ENCODE data around the gene B3GNT8. TPM values are rescaled to one million over a fixed set of nuclear protein-coding genes. Genes with fewer than 3 reads are reported as not detected.

The B3GNT8 gene
- 1.5 and 3.9 TPM in 2 replicates for total RNA-seq

GRCh38 chr19:41426952-41427646 lies at the start of gene B3GNT8:
TSS of gene B3GNT8 (minus strand) at chr19:41427374. CDS start at chr19:41426778, 596 bp downstream.

DNA sequence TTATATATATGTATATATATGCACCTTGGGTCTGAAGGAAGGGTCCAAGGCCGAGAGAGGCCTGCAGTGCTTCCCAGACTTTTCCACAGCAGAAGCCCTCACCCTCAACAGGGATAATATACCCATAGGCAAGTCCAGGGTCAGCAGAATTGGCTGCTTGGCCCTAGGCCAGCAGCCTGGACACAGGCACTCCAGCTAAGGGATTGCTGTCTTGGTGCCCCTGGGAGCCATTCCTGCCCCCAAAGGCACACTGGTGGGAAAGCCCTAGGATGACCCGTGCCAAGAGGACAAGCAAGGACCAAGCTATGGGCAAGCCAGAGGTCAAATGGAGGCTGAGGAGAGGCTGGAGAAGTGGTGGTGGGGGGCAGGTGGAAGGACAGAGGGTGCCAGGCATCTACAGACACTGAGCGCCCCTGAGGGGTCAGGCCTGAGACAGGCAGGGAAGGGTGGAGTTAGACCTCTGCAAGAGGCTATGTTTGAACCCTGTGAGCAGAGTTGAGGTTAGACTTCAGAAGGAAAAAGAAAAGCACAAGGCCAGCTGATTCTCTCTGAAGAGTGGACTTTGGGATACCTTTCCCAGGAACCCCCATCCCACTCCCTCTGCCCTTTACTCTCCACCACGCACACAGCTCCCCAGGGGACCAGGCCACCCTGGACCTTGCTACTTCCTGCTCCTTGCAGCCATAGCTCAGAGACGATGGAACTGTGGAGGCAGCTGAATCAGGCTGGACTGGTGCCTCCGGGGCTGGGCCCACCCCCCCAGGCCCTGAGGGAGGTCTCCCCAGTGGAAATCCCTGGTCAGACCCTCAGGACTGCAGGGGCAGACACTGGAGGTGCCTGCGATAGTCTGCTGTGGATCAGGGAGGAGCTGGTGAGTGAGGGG lies 15.5 kb upstream of the B3GNT8 start, which contains the start of gene ERICH4:
TSS of gene ERICH4 (plus strand) at position 684 of the 883 bp plus-strand sequence. CDS start at position 698, 14 bp downstream.

DNA sequence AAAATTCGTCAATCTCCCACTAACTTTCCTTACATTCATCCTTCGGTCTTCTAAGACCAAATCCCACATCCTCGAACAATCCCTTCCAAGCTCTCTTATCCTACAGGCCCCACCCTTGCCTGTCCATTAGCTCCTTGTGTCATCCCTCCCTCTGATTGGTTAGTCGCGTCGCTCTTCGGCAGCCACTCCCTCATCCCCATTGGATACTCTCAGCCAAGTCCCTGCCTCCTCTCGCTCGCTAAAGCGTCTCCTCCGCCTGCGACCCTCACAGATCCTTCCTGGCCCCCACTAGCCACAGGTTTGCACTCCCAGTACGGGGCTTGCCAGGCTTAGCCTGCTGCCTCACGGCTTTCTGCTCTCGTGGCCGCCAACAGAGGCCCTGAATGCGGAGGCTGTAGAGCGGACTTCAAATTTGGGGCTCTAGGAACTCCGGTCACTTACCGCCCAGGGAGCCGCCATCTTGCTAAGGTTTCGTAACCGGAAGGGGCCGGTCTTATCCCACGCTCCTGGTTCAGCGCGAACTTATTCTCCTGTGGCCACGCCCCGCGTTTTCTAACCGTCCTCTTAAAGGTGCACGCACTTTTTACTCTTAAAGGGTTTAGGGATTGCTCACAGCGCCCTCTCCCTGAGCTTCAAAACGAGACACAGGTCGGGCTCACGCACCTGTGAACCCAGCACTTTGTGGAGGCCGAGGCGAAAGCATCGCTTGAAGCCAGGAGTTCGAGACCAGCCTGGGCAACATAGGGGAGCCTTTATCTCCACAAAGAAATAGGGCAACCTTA lies 12.5 kb upstream of the B3GNT8 start, which contains the start of gene DMAC2:
TSS of gene DMAC2 (minus strand) at position 472 of the 782 bp plus-strand sequence. CDS start at position 459, 13 bp downstream.

GRCh38 chr19:41397086-41398049 lies 29.8 kb downstream of the B3GNT8 start, which contains the start of the genes BCKDHA and EXOSC5:
TSS of gene BCKDHA (plus strand) at chr19:41397818. CDS start at chr19:41397828, 10 bp downstream.
TSS of gene EXOSC5 (minus strand) at chr19:41397359. CDS start at chr19:41397328, 31 bp downstream.

DNA sequence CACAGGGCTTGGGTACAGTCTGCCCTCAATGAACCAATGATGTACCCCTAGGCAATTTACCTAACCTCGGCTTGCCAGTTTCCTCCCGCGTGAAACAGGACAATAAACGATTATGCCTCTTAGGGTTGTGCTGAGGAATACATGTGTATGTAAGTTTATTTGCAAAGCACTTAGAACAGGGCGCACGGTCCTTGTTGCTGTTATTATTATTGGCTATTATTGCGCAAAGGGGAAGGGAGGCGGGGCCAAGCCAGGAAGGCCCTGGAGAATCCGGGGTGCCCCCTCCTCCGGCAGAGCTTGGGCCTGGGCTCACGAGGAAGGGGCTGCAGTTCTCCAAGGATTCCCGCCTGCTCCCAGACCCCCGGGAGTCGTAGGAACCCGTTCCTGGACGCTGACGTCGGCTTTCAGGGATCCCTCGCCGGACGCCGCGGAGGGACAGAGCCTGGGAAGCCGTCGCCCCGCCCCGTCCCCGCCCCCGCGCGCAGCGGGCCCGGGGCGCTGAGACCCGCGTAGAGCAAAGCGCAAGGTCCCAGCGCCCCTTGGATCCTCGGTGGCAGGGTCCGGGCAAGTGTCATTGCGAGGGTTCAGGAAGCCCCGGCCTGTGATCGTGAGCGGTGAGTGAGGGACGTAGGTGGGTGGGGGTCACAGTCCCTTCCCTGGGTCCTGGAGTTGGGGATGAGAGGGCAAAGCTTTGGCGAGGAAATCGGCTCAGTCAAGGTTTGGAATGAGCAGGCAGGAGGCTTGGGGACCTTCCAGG lies 50.8 kb downstream of the B3GNT8 start, which contains the start of gene TMEM91:
TSS of gene TMEM91 (plus strand) at position 293 of the 757 bp plus-strand sequence. CDS start 1,777 bp downstream, outside the sequence.

Other genes starting within 250 kb of the B3GNT8 start
- gene CYP2S1, start 234.2 kb downstream of the B3GNT8 start, total RNA-seq = 2.9 and 4.1 TPM in 2 replicates
- 356 and 367 TPM in 2 replicates for gene AXL, start 208.2 kb downstream of the B3GNT8 start, total RNA-seq
- 125 and 158 TPM in 2 replicates for gene HNRNPUL1, start 163.0 kb downstream of the B3GNT8 start, total RNA-seq
- 11.9 and 18.6 TPM in 2 replicates for gene CCDC97, start 117.2 kb downstream of the B3GNT8 start, total RNA-seq
- gene TGFB1, start 73.5 kb downstream of the B3GNT8 start, total RNA-seq = 44.2 and 44.6 TPM in 2 replicates
- gene B9D2, start 63.2 kb downstream of the B3GNT8 start, total RNA-seq = 9.0 and 9.9 TPM in 2 replicates
- gene TMEM91, start 50.8 kb downstream of the B3GNT8 start, total RNA-seq = 0.49 and 11.0 TPM in 2 replicates
- 18.9 and 25.3 TPM in 2 replicates for gene EXOSC5, start 30.0 kb downstream of the B3GNT8 start, total RNA-seq
- 43.7 and 108 TPM in 2 replicates for gene BCKDHA, start 29.6 kb downstream of the B3GNT8 start, total RNA-seq
- gene DMAC2, start 12.5 kb upstream of the B3GNT8 start, total RNA-seq = 45.6 and 57.0 TPM in 2 replicates
- gene ERICH4, start 15.8 kb upstream of the B3GNT8 start, total RNA-seq = not detected in 2 replicates
- gene CEACAM21, start 148.8 kb upstream of the B3GNT8 start, total RNA-seq = not detected in 2 replicates
- not detected in 2 replicates for gene CEACAM4, start 199.7 kb upstream of the B3GNT8 start, total RNA-seq